Uterus (tissue), 4 donors: ENCODE measurements around the gene CDC42EP4. TPM values are rescaled to one million over a fixed set of nuclear protein-coding genes. Genes with fewer than 3 reads are reported as not detected.

Source experiments
- DNase-seq, 2 donors: peaks; one replicate each; pipeline ENCODE4 v3.0.0-alpha.2; 2019 to 2020
- H3K27ac ChIP-seq, 2 donors: fragments of 200-600 bp; sonication (generic); 1 replicate in 1 of 2; 2 replicates in 1 of 2; pipeline ENCODE4 v1.5.1; 2016 to 2018
- H3K27me3 ChIP-seq, 2 donors: fragments of 200-600 bp; sonication (generic); one replicate each; pipeline ENCODE4 v1.5.1; 2018 to 2019; ENCODE audit warnings: control low read depth in 1 of 2
- H3K36me3 ChIP-seq, 2 donors: fragments of 200-600 bp; sonication (generic); one replicate each; pipeline ENCODE4 v1.5.1; 2019; ENCODE audit warnings: control low read depth in 1 of 2
- H3K4me1 ChIP-seq, 2 donors: fragments of 200-600 bp; sonication (generic); one replicate each; pipeline ENCODE4 v1.5.1; 2018 to 2019; ENCODE audit warnings: control low read depth in 1 of 2
- H3K4me3 ChIP-seq, 2 donors: fragments of 200-600 bp; sonication (generic); 1 replicate in 1 of 2; 2 replicates in 1 of 2; pipeline ENCODE4 v1.5.1; 2018 to 2019; ENCODE audit warnings: mild to moderate bottlenecking in 1 of 2
- H3K9me3 ChIP-seq, 2 donors: fragments of 200-600 bp; sonication (generic); one replicate each; pipeline ENCODE4 v1.5.1; 2019; ENCODE audit warnings: control low read depth in 1 of 2
- POLR2A ChIP-seq, 2 donors: fragments of 450-650 bp; IDR thresholded peaks; one replicate each; pipeline ENCODE4 v1.6.1; 2016; ENCODE audit warnings: antibody characterized with exemption in 2 of 2, mild to moderate bottlenecking in 1 of 2, moderate library complexity in 1 of 2
- intact Hi-C: fragments of 100-400 bp; cut with DNase I; formaldehyde crosslinking; loops from one replicate; pipeline ENCODE4 v1.15.1; 2023; ENCODE audit warnings: low total_unique reads
- total RNA-seq, 4 donors: library from RNA; depleted of rRNA in 3 of 4; stranded (reverse); fragments of >200 nt in 3 of 4; gene quantifications; one replicate each; pipeline versions ENCODE4 v1.1.0 to v1.2.4, GENCODE V29; 2014 to 2023
- TF ChIP-seq, protein P1 (sequence below), 4 experiments: fragments of 200-600 bp in 2 of 4; fragments of 450-650 bp in 2 of 4; sonication (generic) in 2 of 4; IDR thresholded peaks; one replicate each; pipeline ENCODE4 v1.5.1; 2016 to 2019; ENCODE audit warnings: antibody characterized with exemption in 4 of 4, mild to moderate bottlenecking in 2 of 4, moderate library complexity in 1 of 4
- donor health status: DM: yes; HTN: yes; CAD: no.

CDC42EP4 gene
- total RNA-seq, 4 donors from 2014 or later = 26.6 to 131 (median 70.7) TPM

DNA sequence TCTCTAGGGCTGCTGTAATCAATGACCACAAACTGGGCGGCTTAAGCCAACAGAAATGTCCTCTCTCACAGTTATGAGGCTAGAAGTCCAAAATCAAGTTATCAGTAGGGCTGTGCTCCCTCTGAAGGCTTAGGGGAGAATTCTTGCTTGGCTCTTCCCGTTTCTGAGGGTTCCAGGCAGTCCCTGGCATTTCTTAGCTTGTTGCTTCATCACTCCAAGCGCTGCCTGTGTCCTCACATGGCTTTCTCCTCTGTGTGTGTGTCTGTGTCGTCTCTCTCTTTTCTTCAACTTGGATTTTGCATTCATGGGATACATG is 13.7 kb upstream of the CDC42EP4 start:
- Histone ChIP-seq H3K4me3 (no peak overlapping the region), H3K27me3 (no peaks in the 10 kb centered on the region), H3K4me1 (no peaks in the 10 kb centered on the region), H3K27ac (peak overlapping the region; percentile 7 to 49), H3K9me3 (no peaks in the 10 kb centered on the region), H3K36me3 (no peaks in the 10 kb centered on the region)
- intact Hi-C loops = no loop called here
- peak; percentile 65 to 70 for DNase-seq
- TF ChIP-seq, protein P1, sequence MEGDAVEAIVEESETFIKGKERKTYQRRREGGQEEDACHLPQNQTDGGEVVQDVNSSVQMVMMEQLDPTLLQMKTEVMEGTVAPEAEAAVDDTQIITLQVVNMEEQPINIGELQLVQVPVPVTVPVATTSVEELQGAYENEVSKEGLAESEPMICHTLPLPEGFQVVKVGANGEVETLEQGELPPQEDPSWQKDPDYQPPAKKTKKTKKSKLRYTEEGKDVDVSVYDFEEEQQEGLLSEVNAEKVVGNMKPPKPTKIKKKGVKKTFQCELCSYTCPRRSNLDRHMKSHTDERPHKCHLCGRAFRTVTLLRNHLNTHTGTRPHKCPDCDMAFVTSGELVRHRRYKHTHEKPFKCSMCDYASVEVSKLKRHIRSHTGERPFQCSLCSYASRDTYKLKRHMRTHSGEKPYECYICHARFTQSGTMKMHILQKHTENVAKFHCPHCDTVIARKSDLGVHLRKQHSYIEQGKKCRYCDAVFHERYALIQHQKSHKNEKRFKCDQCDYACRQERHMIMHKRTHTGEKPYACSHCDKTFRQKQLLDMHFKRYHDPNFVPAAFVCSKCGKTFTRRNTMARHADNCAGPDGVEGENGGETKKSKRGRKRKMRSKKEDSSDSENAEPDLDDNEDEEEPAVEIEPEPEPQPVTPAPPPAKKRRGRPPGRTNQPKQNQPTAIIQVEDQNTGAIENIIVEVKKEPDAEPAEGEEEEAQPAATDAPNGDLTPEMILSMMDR (IDR thresholded peaks at IDR 0.05) = peak in 3 of 4 experiments; percentile 5 to 49 (median 26)
- no peak for TF ChIP-seq POLR2A (IDR thresholded peaks at IDR 0.05)

DNA sequence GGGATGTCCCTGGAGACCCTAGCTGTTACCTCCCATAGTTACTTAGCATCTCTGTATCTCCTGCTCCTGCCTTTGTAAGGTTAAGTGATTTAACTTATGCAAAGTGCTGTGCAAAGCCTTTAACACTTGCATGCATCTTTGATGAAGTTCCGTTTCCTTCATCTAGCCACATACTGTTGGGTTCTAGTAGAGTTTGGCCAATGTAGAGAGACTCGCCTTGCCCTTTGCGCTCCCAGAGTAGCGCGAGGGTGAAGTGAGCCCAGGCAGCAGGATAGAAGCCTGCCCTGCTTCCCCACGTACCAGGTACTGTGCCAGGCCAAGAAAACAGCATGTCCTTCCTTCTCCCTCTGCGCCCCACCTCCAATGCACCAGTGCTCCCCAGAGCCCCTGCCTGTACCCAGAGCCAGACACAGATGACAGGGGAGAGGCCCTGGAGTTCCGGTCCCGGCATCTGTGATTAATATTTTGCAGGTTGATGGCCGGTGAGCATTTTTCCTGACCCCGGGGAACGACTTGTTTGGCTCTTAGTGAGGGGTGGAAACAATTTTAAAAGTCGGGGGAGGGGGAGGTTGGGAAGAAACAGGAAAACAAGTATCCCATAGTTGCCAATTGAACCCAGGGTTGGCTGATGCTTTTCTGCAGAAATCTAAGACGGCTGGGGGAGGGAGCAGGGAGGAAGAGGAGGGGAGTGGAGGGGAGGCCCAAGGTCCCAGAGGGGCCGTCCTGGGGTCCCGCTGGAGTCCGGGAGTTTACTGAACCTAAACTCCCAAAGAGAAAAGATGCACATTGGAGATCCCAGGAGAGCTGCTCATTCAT is 13.1 kb upstream of the CDC42EP4 start:
- TF ChIP-seq, protein P1 (IDR thresholded peaks at IDR 0.05) = no peak
- no peak for TF ChIP-seq POLR2A (IDR thresholded peaks at IDR 0.05)
- H3K4me3 ChIP-seq = no peak overlapping the region
- H3K27me3 ChIP-seq = no peaks in the 10 kb centered on the region
- no peaks in the 10 kb centered on the region for H3K36me3 ChIP-seq
- peak overlapping the region; percentile 7 to 49 for H3K27ac ChIP-seq
- H3K4me1 ChIP-seq = no peaks in the 10 kb centered on the region
- intact Hi-C loops = no loop called here
- no peak for DNase-seq
- H3K9me3 ChIP-seq = no peaks in the 10 kb centered on the region

DNA sequence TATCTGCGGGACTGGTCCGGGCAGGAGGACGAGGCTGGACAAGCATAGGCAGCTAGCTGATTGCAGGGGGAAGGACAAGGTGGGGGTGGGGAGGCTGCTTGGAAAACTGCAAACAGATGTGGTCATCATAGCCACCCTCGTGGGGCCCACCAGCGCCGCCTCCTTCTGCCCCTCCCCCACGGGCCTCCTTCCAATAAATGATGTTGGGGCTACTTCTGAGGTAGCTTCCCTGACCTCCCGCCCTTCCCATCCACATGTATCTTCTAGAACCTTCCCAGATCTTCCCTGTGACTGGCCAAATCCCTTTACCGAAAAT is 12.3 kb upstream of the CDC42EP4 start:
- H3K4me3 ChIP-seq = no peak overlapping the region
- intact Hi-C loops = no loop called here
- no peaks in the 10 kb centered on the region for H3K4me1 ChIP-seq
- DNase-seq = peak; percentile 69 to 76
- no peaks in the 10 kb centered on the region for H3K36me3 ChIP-seq
- peak overlapping the region in 1 of 2 donors; percentile 49 for H3K27ac ChIP-seq
- H3K27me3 ChIP-seq = no peaks in the 10 kb centered on the region
- TF ChIP-seq, protein P1 (IDR thresholded peaks at IDR 0.05) = no peak
- TF ChIP-seq POLR2A (IDR thresholded peaks at IDR 0.05) = no peak
- H3K9me3 ChIP-seq = no peaks in the 10 kb centered on the region

DNA sequence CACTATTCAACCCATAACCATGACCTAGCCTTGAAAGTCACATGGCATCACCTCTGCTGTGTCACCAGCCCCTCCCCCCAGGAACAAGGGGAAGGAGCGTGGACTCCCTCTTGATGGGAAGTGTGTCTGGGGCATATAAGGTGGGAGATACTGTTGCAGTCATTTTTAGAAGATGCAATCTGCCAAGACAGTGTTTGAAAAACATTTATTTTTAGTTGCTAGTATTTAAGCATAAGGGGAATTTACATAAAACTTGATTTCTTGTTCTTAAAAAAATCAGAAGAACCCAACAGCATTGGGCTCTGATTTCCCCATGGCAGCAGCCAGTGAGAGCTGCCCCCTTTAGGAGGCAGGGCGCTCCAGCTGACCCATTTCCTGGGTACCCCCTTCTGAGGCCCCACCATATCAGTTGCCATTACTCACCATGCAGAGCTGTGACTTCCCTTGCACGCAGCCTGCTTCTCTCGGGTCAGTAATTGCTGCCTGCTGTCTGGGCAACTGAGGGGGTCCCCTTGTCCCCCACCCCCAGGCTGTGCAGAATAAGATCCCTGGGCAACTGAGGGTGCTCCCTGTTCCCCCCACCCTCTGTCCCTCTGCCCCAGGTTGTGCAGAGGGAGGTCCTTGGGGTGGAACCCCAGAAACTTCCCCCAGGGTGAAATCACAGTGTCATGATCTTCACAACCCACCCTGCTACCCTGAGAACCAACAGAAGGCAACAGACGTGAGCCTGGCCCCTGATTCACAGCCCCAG is 11.8 kb upstream of the CDC42EP4 start:
- intact Hi-C loops = no loop called here
- no peak overlapping the region for H3K4me3 ChIP-seq
- H3K36me3 ChIP-seq = no peaks in the 10 kb centered on the region

More for the DNA sequence above, 11.8 kb upstream of the CDC42EP4 start:
- TF ChIP-seq POLR2A (IDR thresholded peaks at IDR 0.05) = no peak
- TF ChIP-seq, protein P1 (IDR thresholded peaks at IDR 0.05) = no peak
- Histone ChIP-seq H3K4me1 (no peaks in the 10 kb centered on the region), H3K27ac (peak overlapping the region in 1 of 2 donors; percentile 49), H3K27me3 (no peaks in the 10 kb centered on the region), H3K9me3 (no peaks in the 10 kb centered on the region)
- DNase-seq = no peak
